ENCODE data around the gene MIA.
"Not testable (repeated sequence)": the region's sequence is repeated elsewhere in the genome, so short reads cannot be mapped to it uniquely, and the experiment has no call there.

Gene MIA

DNA sequence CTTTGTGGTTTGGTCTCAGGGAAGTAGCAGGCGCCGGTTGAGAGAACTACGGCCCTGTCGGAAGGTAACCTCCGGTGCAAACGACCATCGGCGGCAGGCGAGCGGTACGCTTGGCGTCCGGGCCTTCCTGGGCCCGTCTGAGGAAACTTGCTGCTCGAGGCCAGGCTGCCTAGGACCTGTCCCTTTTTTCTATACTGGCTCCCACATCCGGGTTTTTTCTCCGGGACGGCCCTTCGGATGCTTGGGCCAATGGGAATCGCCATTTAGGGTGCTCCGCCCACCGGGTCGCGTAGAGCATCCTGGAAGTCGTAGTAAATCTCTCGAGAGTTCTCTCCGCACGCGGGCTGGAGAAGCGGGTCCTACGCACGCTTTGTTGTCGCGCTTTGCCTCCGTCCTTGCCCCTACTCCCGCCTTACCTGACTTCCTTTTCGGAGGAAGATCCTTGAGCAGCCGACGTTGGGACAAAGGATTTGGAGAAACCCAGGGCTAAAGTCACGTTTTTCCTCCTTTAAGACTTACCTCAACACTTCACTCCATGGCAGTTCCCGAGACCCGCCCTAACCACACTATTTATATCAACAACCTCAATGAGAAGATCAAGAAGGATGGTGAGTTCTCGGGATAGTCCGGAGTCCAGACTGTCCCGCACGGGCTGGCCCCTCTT lies 24.3 kb upstream of the MIA start, which contains the start of gene SNRPA:
TSS of gene SNRPA (plus strand) at position 330 of the 664 bp plus-strand sequence. CDS start at position 536, 206 bp downstream.
- peak; percentile 88 for DNase-seq (ENCODE audit: low read depth)

- no peak for DNase-seq (ENCODE audit: low read depth)
Measured at GRCh38 chr19:40752257-40752781, 23.0 kb upstream of the MIA start.

DNA sequence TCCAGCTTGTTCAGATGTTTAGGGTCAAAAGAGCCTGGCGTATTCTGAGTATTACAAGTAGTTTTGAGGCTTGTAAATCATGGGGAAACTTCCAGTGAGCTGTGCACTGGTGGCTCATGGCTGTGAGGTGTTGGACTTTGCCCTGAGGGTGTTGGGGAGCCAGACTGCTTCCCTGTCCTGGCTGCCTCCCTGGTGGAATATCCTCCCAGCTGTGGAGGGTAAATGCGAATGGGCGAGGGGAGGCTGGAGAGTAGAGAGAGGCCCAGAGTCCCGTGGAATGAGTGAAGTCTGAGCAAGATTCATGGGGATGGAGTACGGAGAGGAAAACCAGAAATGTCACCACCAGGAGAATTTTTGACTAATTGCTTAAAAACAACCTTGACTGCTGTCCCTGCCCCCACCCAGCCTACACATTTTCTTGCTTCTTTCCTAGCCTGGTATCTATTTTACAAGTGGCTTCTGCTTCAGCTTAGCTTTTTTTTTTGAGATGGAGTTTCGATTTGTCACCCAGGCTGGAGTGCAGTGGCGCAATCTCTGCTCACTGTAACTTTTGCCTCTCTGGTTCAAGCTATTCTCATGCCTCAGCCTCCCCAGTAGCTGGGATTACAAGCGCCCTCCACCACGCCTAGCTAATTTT lies 20.6 kb upstream of the MIA start:
- no peak for DNase-seq (ENCODE audit: low read depth)

- no peak for DNase-seq (ENCODE audit: low read depth)
Measured at GRCh38 chr19:40755248-40755624, 20.1 kb upstream of the MIA start.

DNA sequence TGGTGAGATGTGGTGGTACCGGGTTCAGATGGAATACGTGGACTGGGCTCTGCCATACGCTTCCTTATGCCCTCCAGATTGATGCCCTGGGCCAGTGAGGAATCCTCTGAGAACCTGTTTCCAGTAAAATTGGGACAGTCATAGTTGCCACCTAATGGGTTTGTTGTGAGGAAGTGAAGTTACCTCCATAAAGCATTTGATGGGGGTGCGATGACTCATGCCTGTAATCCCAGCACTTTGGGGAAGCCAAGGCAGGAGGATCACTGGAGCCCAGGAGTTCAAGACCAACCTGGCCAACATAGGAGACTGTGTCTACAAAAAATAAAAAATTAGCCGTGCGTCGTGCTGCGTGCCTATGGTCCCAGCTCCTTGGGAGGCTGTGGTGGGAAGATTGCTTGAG lies 19.5 kb upstream of the MIA start:
- DNase-seq (ENCODE audit: low read depth) = no peak

- DNase-seq (ENCODE audit: low read depth) = no peak
Measured at GRCh38 chr19:40756502-40757110, 18.7 kb upstream of the MIA start.

- DNase-seq (ENCODE audit: low read depth) = no peak
Measured at GRCh38 chr19:40758491-40758890, 16.8 kb upstream of the MIA start.

DNA sequence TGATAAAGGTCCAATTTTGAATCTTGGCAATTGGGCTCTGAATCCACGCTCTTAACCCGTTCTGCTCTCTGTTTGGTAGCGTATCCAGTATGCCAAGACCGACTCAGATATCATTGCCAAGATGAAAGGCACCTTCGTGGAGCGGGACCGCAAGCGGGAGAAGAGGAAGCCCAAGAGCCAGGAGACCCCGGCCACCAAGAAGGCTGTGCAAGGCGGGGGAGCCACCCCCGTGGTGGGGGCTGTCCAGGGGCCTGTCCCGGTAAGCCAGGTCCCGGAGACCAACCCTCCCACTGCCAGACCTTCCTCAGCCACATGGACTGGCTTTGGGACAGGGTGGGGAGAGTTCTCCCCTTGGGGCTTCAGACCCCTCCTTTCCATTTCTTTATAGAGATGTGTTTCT lies 16.0 kb upstream of the MIA start:
- DNase-seq (ENCODE audit: low read depth) = no peak

GRCh38 chr19:40762754-40763470 lies 12.4 kb upstream of the MIA start:
- no peak for DNase-seq (ENCODE audit: low read depth)

DNA sequence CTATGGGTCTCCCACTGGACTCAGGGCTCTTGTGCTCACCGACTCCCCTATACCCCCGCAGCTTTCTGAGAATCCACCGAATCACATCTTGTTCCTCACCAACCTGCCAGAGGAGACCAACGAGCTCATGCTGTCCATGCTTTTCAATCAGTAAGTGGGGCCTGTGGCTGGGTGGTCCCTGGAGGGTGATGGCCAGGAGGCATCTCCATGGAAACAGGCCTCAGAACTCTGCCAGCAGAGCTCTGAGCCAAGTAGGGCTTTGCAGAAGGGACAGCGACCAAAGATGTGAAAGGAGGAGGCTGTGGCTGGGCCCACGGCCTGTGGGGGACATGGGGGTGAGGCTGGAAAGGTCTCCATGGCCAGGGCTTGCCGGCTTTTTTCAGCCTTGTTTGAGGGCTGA lies 11.8 kb upstream of the MIA start:
- DNase-seq (ENCODE audit: low read depth) = no peak

DNA sequence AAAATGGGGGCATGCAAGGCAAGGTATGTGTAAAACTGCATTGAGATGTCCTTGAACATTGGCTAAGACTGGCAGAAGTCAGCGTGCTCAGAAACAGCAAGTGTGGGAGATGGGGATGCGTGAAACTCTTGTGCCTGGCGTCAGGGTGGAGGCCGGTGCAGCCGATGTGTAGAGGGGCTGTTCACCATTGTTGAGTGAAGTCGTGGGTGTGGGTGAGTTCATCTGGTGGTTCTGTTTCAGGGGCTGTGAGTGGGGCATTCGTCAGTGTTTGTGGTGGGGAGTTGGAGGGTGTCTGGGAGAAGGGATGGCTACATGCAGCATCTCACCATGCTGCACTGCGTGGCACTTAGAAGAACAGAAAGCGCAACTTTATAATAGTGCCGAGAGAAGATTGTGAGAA lies 11.4 kb upstream of the MIA start:
- DNase-seq (ENCODE audit: low read depth) = no peak

DNA sequence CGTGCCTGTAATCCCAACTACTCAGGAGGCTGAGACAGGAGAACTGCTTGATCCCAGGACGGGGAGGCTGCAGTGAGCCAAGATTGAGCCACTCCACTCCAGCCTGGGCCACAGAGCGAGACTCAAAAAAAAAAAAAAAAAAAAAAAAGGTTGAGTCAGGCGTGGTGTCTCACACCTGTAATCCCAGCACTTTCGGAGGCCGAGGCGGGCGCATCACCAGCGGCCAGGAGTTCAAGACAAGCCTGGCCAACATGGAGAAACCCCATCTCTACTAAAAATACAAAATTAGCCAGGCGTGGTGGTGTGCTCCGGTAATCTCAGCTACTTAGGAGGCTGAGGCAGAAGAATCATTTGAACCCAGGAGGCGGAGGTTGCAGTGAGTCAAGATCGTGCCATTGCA lies 8.9 kb upstream of the MIA start:
- not testable (repeated sequence) for DNase-seq (ENCODE audit: low read depth)

DNA sequence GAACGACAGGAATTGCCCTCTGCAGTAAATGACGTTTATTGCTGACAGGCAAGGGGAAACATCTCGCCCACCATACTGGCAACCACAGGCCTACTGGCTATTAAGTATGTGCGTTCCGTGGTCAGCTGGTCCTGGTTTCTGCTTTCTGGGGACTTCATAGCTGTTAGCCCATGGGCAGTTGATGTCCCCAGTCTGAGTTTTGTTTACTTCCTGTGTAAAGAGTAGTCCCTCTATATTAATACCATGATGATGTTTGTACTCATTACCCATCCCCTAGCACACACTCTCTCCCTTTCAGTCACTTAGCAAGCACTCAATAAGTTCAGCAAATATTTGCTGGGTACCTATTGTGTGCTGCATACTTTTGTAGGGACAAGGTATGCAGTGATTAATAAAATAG lies 6.5 kb upstream of the MIA start:
- no peak for DNase-seq (ENCODE audit: low read depth)

DNA sequence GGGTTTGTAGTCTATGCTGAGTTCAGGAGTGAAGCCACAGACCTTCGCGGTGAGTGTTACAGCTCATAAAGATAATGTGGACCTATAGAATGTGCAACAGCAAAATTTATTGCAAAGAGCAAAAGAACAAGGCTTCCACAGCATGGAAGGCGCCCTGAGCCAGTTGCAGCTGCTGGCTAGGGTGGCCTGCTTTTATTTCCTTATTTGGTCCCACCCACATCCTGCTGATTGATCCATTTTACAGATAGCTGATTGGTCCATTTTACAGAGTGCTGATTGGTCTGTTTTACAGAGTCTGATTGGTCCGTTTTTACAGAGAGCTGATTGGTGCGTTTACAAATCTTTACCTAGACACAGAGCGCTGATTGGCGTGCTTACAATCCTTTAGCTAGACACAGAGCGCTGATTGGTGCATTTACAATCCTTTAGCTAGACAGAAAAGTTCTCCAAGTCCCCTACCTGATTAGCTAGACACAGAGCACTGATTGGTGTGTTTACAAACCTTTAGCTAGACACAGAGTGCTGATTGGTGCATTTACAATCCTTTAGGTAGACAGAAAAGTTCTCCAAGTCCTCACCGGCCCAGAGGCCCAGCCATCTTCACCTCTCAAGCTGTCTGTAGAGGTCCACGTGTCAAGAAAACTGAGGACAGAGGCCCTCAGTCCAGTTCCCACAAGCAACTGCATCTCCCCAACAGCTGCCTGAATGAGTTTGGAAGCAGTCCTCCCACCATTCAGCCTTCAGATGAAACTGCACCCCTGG lies 4.0 kb upstream of the MIA start:
- DNase-seq (ENCODE audit: low read depth) = not testable (repeated sequence)

GRCh38 chr19:40775632-40776022 lies 306 bp downstream of the MIA start:
- no peak for DNase-seq (ENCODE audit: low read depth)

DNA sequence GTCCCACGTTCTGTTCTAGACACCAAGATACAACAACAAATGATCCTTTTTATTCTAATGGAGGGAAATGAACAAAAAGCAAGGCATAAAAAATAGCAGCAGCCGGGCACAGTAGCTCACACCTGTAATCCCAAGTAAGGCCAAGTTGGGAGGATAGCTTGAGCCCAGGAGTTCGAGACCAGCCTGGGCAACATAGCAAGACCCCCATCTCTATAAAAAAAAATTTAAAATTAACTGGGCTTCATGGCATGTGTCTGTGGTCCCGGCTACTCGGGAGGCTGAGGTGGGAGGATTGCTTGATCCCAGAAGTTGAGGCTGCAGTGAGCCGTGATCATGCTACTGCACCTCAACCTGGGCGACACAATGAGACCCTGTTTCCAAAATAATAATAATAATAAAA lies 1.0 kb downstream of the MIA start:
- DNase-seq (ENCODE audit: low read depth) = no peak

- peak; percentile 77 for DNase-seq (ENCODE audit: low read depth)
Measured at GRCh38 chr19:40776932-40777644, 1.8 kb downstream of the MIA start.

DNA sequence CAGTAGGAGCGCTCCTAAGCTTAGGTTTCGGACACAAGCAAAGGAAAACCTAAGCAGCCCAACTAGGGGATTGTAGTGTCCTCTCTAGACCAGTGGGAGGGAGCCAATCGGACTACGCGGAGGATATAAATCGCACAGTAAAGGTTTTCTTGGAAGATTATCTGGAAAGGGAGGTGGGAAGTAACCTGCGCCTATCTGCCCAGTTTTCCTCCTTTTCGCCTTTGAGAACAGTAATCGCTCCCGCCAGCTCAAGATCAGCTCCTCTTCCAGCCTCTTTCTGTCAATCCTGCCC lies 2.3 kb downstream of the MIA start:
- no peak for DNase-seq (ENCODE audit: low read depth)

DNA sequence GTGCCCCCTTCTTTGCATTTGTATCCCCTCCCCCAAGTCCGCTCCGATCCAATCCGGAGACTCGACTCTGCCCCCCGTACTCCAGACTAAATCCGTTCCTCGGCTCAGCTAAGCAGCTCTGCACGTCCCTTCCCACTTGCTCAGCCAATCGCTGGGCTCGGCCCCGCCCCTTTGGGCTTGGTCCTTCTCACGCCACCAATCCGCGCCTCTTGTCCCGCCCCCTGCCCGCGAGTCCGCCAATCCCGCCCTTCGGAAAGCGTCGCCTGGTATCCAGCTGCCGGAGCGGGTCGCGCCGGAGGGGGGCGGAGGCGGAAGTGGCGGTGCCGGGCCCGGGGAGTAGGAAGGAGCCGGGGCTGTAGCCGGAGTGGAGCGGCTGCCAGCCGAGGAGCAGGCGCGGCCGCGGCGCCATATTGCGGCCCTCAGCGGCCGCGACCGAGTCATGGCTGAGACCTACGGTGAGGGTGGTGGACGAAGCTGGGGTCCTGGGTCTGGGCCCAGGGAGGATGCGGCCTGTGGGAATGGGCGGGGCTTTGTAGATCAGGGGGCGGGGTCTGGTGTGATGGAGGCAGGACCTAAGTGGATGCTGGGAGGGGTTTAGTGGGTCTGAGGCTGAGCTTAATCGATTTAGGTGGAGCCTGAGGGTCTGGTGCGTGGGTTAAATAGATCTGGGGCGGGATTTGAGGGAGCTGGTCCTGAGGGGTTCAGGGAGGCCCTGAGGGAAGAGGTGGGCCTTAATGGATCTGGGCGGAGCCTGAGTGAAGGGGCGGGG lies 2.8 kb downstream of the MIA start, which contains the start of gene RAB4B:
TSS of gene RAB4B (plus strand) at position 311 of the 769 bp plus-strand sequence. CDS start at position 440, 129 bp downstream.
- DNase-seq (ENCODE audit: low read depth) = peak; percentile 100

DNA sequence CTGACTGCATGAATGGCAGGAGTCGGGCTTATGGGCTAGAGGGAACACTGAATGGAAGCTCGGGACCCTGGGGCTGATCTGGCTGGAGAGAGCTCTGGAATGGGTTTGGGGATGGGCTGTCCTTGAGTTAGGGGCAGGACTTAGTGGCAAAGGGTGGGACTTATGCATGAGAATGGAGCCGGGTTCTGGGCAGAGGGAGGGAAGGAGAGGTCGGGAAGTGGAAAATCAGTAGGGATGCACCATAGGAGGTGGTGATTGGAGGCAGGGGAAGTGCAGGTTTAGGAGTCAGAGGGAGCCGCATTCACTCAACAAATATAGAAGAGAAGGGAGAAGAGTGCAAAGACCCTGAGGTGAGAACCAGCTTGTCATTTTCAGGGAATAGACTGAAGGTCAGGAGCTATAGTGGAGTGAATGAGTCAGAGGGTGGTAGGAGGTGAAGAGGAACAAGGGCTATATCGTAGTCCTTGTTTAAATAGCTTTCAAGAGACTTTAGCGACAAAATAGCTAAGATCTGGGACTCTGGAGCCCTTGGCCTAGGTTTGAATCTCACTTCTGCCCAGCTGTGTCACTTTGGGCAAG lies 3.5 kb downstream of the MIA start:
- DNase-seq (ENCODE audit: low read depth) = no peak

Data from activated T-helper 1 cell treated with Interleukin-2 at 50 U/mL for 16 hours (primary cell).